ENCODE data around the gene GFRA4. TPM values are rescaled to one million over a fixed set of nuclear protein-coding genes. Genes with fewer than 3 reads are reported as not detected.

GFRA4 gene
- total and polyA plus RNA-seq, 2 donors (not counting 3 experiments of a cell fraction or from before 2014, with no cell fraction given) = not detected

DNA sequence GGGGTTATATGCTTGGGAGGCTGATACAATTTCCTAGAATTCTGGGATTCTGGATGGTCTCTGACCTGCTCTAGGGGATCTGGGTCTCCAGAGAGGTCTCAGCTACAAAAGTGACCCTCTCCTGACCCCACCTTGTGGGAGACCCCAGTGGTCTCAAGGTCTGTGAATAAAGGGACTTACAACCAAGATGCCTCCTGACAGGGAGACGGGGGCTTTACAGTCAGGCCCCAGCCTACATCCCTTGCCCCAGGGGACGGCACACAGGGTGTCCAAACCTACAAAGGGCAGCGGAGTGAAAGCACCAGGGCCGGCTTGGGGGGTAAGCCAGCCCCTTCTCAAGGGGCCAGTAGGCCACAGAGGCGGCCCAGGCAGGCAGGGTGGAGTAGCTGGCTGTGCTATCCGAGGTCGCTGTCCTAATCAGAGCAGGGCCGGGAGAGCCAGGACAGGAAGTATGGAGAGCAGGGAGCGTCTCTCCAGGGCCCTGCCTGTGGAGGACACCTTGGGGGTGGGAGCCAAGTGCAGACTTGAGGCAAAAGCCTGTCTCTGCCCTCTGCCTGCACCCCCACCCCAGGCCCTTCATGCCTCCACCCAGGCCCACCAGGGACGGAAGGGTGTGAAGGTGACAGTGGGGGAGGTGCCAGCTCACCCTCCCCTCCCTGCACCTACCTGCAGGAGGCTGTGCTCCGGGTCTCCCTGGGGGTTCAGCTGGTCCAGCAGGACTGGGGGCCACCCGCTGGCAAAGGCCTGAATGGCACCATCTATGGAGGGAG is 3.5 kb downstream of the GFRA4 start:
- no peaks in the 10 kb centered on the region for H3K4me1 ChIP-seq (ENCODE audit: control insufficient read depth, extremely low read depth, insufficient read depth, low read length)
- H2AFZ ChIP-seq (ENCODE audit: low read depth, low read length) = no peak overlapping the region
- no peaks in the 10 kb centered on the region for H3K9me1 ChIP-seq (replicated peaks; ENCODE audit: control insufficient read depth, extremely low read depth, insufficient read depth, low read length)
- no peaks in the 10 kb centered on the region for H3K36me3 ChIP-seq (ENCODE audit: control insufficient read depth in 2 of 2, extremely low read depth in 1 of 2, insufficient read depth in 2 of 2, low read length in 2 of 2)
- dilution Hi-C loops (cut with MboI; ENCODE audit: extremely low pct_ligation_motif_present, low sequenced_read_pairs) (no loop called here), intact Hi-C loops (cut with micrococcal nuclease) (no loop called here)
- H3K9me3 ChIP-seq (replicated peaks; ENCODE audit: control insufficient read depth, insufficient read depth, low read length) = no peaks in the 10 kb centered on the region
- no peaks in the 10 kb centered on the region for H3K79me2 ChIP-seq (ENCODE audit: control insufficient read depth, insufficient read depth, low read length)
- ChIA-PET CTCF (interaction anchor here (0.9 to 1.3 kb wide), 2 partner anchors 17 kb away, joined by 3 to 7 read pairs; no protein-coding TSS in a partner anchor), POLR2A (no interaction called here)
- no peak overlapping the region for H3K4me3 ChIP-seq (replicated peaks in 1 of 3; ENCODE audit: insufficient read depth in 1 of 3, low read depth in 1 of 3, low read length in 3 of 3)
- DNase-seq (ENCODE audit: low read depth, low spot score) (no peak), FAIRE-seq (no peak)
- no TSS peak for BruUV-seq (replicated peaks)
- peaks cover 28 to 44% of the 10 kb centered on the region in 2 experiments for H3K27me3 ChIP-seq (ENCODE audit: control insufficient read depth in 2 of 2, insufficient read depth in 2 of 2, low read length in 2 of 2)
- no peak overlapping the region for H3K27ac ChIP-seq (ENCODE audit: insufficient read depth, low read depth, low read length)
- H3K4me2 ChIP-seq (ENCODE audit: insufficient read depth, low read length) = no peak overlapping the region
- no peaks in the 10 kb centered on the region for H4K20me1 ChIP-seq (replicated peaks; ENCODE audit: control insufficient read depth, extremely low read depth, insufficient read depth, low read length)
- TF ChIP-seq FOS (IDR thresholded peaks at IDR 0.05; ENCODE audit: borderline replicate concordance, insufficient read depth, low read length) (no peak), GATA2 (IDR thresholded peaks at IDR 0.05; ENCODE audit: insufficient read depth, insufficient read length, low read depth, low read length) (no peak), EZH2 (IDR thresholded peaks at IDR 0.05; ENCODE audit: borderline replicate concordance, low read depth, low read length, severe bottlenecking) (no peak), JUN (IDR thresholded peaks at IDR 0.05; ENCODE audit: borderline replicate concordance, insufficient read depth, insufficient read length, low read depth) (no peak), MAX (IDR thresholded peaks at IDR 0.05; ENCODE audit: insufficient read depth, insufficient read length) (no peak), MYC (IDR thresholded peaks at IDR 0.05; ENCODE audit: low read depth, low read length) (no peak)
- H3K9ac ChIP-seq (replicated peaks; ENCODE audit: extremely low read depth, insufficient read depth, low read length) = no peak overlapping the region

Data from endothelial cell of umbilical vein (primary cell).